Large intestine (tissue), 3 donors: ENCODE data around the gene PATJ. TPM values are rescaled to one million over a fixed set of nuclear protein-coding genes. Genes with fewer than 3 reads are reported as not detected.
"Not testable (repeated sequence)": the region's sequence is repeated elsewhere in the genome, so short reads cannot be mapped to it uniquely, and the experiment has no call there.

Experiments
- DNase-seq, 2 donors: peaks; one replicate each; pipeline versions ENCODE4 v3.0.0 to v3.0.0-alpha.2; 2013
- H3K27ac ChIP-seq: one replicate; pipeline ENCODE4 v1.5.1; 2013; ENCODE audit warnings: low read length
- H3K27me3 ChIP-seq: 2 replicates; pipeline ENCODE4 v1.6.1; 2013; ENCODE audit warnings: low read length; ENCODE audit not compliant: control insufficient read depth, insufficient read depth
- H3K36me3 ChIP-seq: 2 replicates; pipeline ENCODE4 v1.6.1; 2013; ENCODE audit warnings: low read length; ENCODE audit not compliant: control insufficient read depth, insufficient read depth
- H3K4me1 ChIP-seq: one replicate; pipeline ENCODE4 v1.6.1; 2013; ENCODE audit warnings: low read length; ENCODE audit not compliant: control insufficient read depth, insufficient read depth
- H3K4me3 ChIP-seq: one replicate; pipeline ENCODE4 v1.5.1; 2013; ENCODE audit warnings: low read length
- H3K9me3 ChIP-seq: one replicate; pipeline ENCODE4 v1.6.1; 2013; ENCODE audit warnings: mild to moderate bottlenecking, low read depth, low read length, moderate library complexity; ENCODE audit not compliant: control insufficient read depth
- WGBS: methylation state at CpG from one replicate; pipeline ENCODE4 v1.1.5; 2013; ENCODE audit warnings: low lambda C conversion rate; ENCODE audit not compliant: insufficient coverage; 5-methylcytosine and 5-hydroxymethylcytosine counted together
- polyA plus RNA-seq: library from polyadenylated mRNA; unstranded; fragments of 120-200 nt; gene quantifications from one replicate; pipeline ENCODE4 v1.2.1, GENCODE V29; 2013

The PATJ gene
- polyA plus RNA-seq, 1 donor = 33.0 TPM

GRCh38 chr1:61781151-61781550, 38.9 kb downstream of the PATJ start:
- H3K9me3 ChIP-seq = no peaks in the 10 kb centered on the region
- no peaks in the 10 kb centered on the region for H3K4me1 ChIP-seq
- no peak overlapping the region for H3K4me3 ChIP-seq
- peak; percentile 2 to 8 for DNase-seq
- peaks cover 13% of the 10 kb centered on the region for H3K36me3 ChIP-seq
- H3K27me3 ChIP-seq = no peaks in the 10 kb centered on the region
- no peak overlapping the region for H3K27ac ChIP-seq

- Histone ChIP-seq H3K27ac (no peak overlapping the region), H3K9me3 (no peaks in the 10 kb centered on the region), H3K4me3 (no peak overlapping the region), H3K27me3 (no peaks in the 10 kb centered on the region), H3K4me1 (no peaks in the 10 kb centered on the region), H3K36me3 (peaks cover 14% of the 10 kb centered on the region)
- DNase-seq = no peak
- WGBS = no CpG with 5 or more reads among the region's 4 CpGs
Observed at GRCh38 chr1:61782771-61783170, 40.5 kb downstream of the PATJ start.

GRCh38 chr1:61784726-61785125, 42.4 kb downstream of the PATJ start:
- Histone ChIP-seq H3K4me3 (no peak overlapping the region), H3K27ac (no peak overlapping the region), H3K4me1 (no peaks in the 10 kb centered on the region), H3K36me3 (peaks cover 26% of the 10 kb centered on the region), H3K9me3 (no peaks in the 10 kb centered on the region), H3K27me3 (no peaks in the 10 kb centered on the region)
- DNase-seq = no peak
- 40% methylated on average over 1 of the region's 2 CpGs for WGBS

- H3K27ac ChIP-seq = no peak overlapping the region
- H3K9me3 ChIP-seq = no peaks in the 10 kb centered on the region
- WGBS = 90% methylated on average over 3 of the region's 3 CpGs
- H3K27me3 ChIP-seq = no peaks in the 10 kb centered on the region
- H3K4me1 ChIP-seq = no peaks in the 10 kb centered on the region
- no peak overlapping the region for H3K4me3 ChIP-seq
- DNase-seq = no peak
- peaks cover 28% of the 10 kb centered on the region for H3K36me3 ChIP-seq
Observed at GRCh38 chr1:61790837-61791236, 48.6 kb downstream of the PATJ start.

GRCh38 chr1:61797045-61797755, 54.9 kb downstream of the PATJ start:
- H3K36me3 ChIP-seq = peaks cover 18% of the 10 kb centered on the region
- H3K9me3 ChIP-seq = no peaks in the 10 kb centered on the region
- 95% methylated on average over 4 of the region's 10 CpGs for WGBS
- H3K27ac ChIP-seq = no peak overlapping the region
- no peaks in the 10 kb centered on the region for H3K4me1 ChIP-seq
- no peaks in the 10 kb centered on the region for H3K27me3 ChIP-seq
- no peak overlapping the region for H3K4me3 ChIP-seq
- DNase-seq = no peak

- H3K9me3 ChIP-seq, H3K27ac ChIP-seq, H3K4me3 ChIP-seq, H3K4me1 ChIP-seq, DNase-seq, H3K27me3 ChIP-seq: not testable (repeated sequence)
- WGBS = no CpG with 5 or more reads among the region's 1 CpG
- peaks cover 18% of the 10 kb centered on the region for H3K36me3 ChIP-seq
Observed at GRCh38 chr1:61801047-61801446, 58.8 kb downstream of the PATJ start.

- no peak for DNase-seq
- Histone ChIP-seq H3K4me3 (no peak overlapping the region), H3K36me3 (peaks cover 17% of the 10 kb centered on the region), H3K4me1 (no peaks in the 10 kb centered on the region), H3K27ac (no peak overlapping the region), H3K27me3 (no peaks in the 10 kb centered on the region), H3K9me3 (no peaks in the 10 kb centered on the region)
- 93% methylated on average over 2 of the region's 4 CpGs for WGBS
Observed at GRCh38 chr1:61807606-61808140, 65.4 kb downstream of the PATJ start.

- Histone ChIP-seq H3K36me3 (peaks cover 19% of the 10 kb centered on the region), H3K4me3 (no peak overlapping the region), H3K4me1 (no peaks in the 10 kb centered on the region), H3K9me3 (no peaks in the 10 kb centered on the region), H3K27ac (no peak overlapping the region), H3K27me3 (no peaks in the 10 kb centered on the region)
- WGBS = 100% methylated on average over 2 of the region's 4 CpGs
- no peak for DNase-seq
Observed at GRCh38 chr1:61808321-61808720, 66.0 kb downstream of the PATJ start.

GRCh38 chr1:61808968-61809367, 66.7 kb downstream of the PATJ start:
- H3K36me3 ChIP-seq = peaks cover 19% of the 10 kb centered on the region
- H3K4me3 ChIP-seq = no peak overlapping the region
- no peaks in the 10 kb centered on the region for H3K4me1 ChIP-seq
- WGBS = no CpG with 5 or more reads among the region's 4 CpGs
- H3K27ac ChIP-seq = no peak overlapping the region
- DNase-seq = no peak
- H3K27me3 ChIP-seq = no peaks in the 10 kb centered on the region
- no peaks in the 10 kb centered on the region for H3K9me3 ChIP-seq

GRCh38 chr1:61812916-61813315, 70.6 kb downstream of the PATJ start:
- no peaks in the 10 kb centered on the region for H3K9me3 ChIP-seq
- no peak overlapping the region for H3K27ac ChIP-seq
- no peaks in the 10 kb centered on the region for H3K27me3 ChIP-seq
- H3K36me3 ChIP-seq = peaks cover 22% of the 10 kb centered on the region
- 80% methylated on average over 1 of the region's 1 CpG for WGBS
- no peak for DNase-seq
- H3K4me1 ChIP-seq = no peaks in the 10 kb centered on the region
- no peak overlapping the region for H3K4me3 ChIP-seq

- Histone ChIP-seq H3K27me3 (no peaks in the 10 kb centered on the region), H3K27ac (no peak overlapping the region), H3K4me1 (no peaks in the 10 kb centered on the region), H3K4me3 (no peak overlapping the region), H3K36me3 (peaks cover 23% of the 10 kb centered on the region), H3K9me3 (no peaks in the 10 kb centered on the region)
- DNase-seq = no peak
- WGBS = 100% methylated on average over 2 of the region's 3 CpGs
Observed at GRCh38 chr1:61816191-61816590, 73.9 kb downstream of the PATJ start.
